Stomach smooth muscle (tissue), 2 donors: ENCODE measurements around the gene TPST2.

Experiments used
- H3K27ac ChIP-seq: one replicate; pipeline ENCODE4 v1.7.0; 2013; ENCODE audit warnings: mild to moderate bottlenecking, low read length, inconsistent platforms
- H3K27me3 ChIP-seq, 2 donors: one replicate each; pipeline ENCODE4 v1.7.0; 2013; ENCODE audit warnings: low read length in 2 of 2; ENCODE audit not compliant: insufficient read depth in 2 of 2, control insufficient read depth in 1 of 2
- H3K36me3 ChIP-seq, 2 donors: one replicate each; pipeline ENCODE4 v1.7.0; 2013; ENCODE audit warnings: low read length in 2 of 2; ENCODE audit not compliant: control insufficient read depth in 2 of 2, insufficient read depth in 2 of 2
- H3K4me1 ChIP-seq: one replicate; pipeline ENCODE4 v1.7.0; 2013; ENCODE audit warnings: low read length; ENCODE audit not compliant: control insufficient read depth, insufficient read depth
- H3K4me3 ChIP-seq, 2 donors: one replicate each; pipeline ENCODE4 v1.7.0; 2013; ENCODE audit warnings: low read length in 2 of 2
- H3K9ac ChIP-seq, 2 donors: one replicate each; pipeline ENCODE4 v1.7.0; 2013; ENCODE audit warnings: low read length in 2 of 2, mild to moderate bottlenecking in 1 of 2
- H3K9me3 ChIP-seq, 2 donors: one replicate each; pipeline ENCODE4 v1.7.0; 2013; ENCODE audit warnings: low read length in 2 of 2; ENCODE audit not compliant: control insufficient read depth in 2 of 2
- donor health status: healthy.
- donor health status: Pancreatic carcinoma.

Gene TPST2

GRCh38 chr22:26566994-26567393 lies 22.9 kb downstream of the TPST2 start:
- Histone ChIP-seq H3K27ac (no peak overlapping the region), H3K27me3 (no peaks in the 10 kb centered on the region), H3K9ac (no peak overlapping the region)

GRCh38 chr22:26565889-26566288 lies 24.0 kb downstream of the TPST2 start:
- Histone ChIP-seq H3K4me1 (no peaks in the 10 kb centered on the region), H3K27me3 (no peaks in the 10 kb centered on the region), H3K9me3 (no peaks in the 10 kb centered on the region), H3K36me3 (no peaks in the 10 kb centered on the region), H3K27ac (no peak overlapping the region), H3K4me3 (no peak overlapping the region), H3K9ac (no peak overlapping the region)

More at GRCh38 chr22:26566994-26567393, 22.9 kb downstream of the TPST2 start:
- Histone ChIP-seq H3K4me3 (no peak overlapping the region), H3K36me3 (no peaks in the 10 kb centered on the region), H3K9me3 (no peaks in the 10 kb centered on the region), H3K4me1 (no peaks in the 10 kb centered on the region)

- H3K4me1 ChIP-seq = no peaks in the 10 kb centered on the region
- no peak overlapping the region for H3K27ac ChIP-seq
Observed at GRCh38 chr22:26565181-26565580, 24.8 kb downstream of the TPST2 start.

GRCh38 chr22:26564672-26565071 lies 25.3 kb downstream of the TPST2 start:
- Histone ChIP-seq H3K27me3 (no peaks in the 10 kb centered on the region), H3K9me3 (no peaks in the 10 kb centered on the region), H3K9ac (no peak overlapping the region), H3K27ac (no peak overlapping the region), H3K4me3 (no peak overlapping the region), H3K36me3 (no peaks in the 10 kb centered on the region), H3K4me1 (no peaks in the 10 kb centered on the region)

More at GRCh38 chr22:26565181-26565580, 24.8 kb downstream of the TPST2 start:
- no peak overlapping the region for H3K4me3 ChIP-seq
- H3K9ac ChIP-seq = no peak overlapping the region
- no peaks in the 10 kb centered on the region for H3K36me3 ChIP-seq
- H3K27me3 ChIP-seq = no peaks in the 10 kb centered on the region
- no peaks in the 10 kb centered on the region for H3K9me3 ChIP-seq

GRCh38 chr22:26564181-26564580 lies 25.8 kb downstream of the TPST2 start:
- Histone ChIP-seq H3K4me1 (no peaks in the 10 kb centered on the region), H3K4me3 (no peak overlapping the region), H3K36me3 (no peaks in the 10 kb centered on the region), H3K27me3 (no peaks in the 10 kb centered on the region), H3K9me3 (no peaks in the 10 kb centered on the region), H3K9ac (no peak overlapping the region), H3K27ac (no peak overlapping the region)

GRCh38 chr22:26563022-26563421 lies 26.9 kb downstream of the TPST2 start:
- no peak overlapping the region for H3K9ac ChIP-seq
- no peaks in the 10 kb centered on the region for H3K36me3 ChIP-seq
- H3K27me3 ChIP-seq = no peaks in the 10 kb centered on the region
- no peaks in the 10 kb centered on the region for H3K9me3 ChIP-seq
- no peak overlapping the region for H3K27ac ChIP-seq
- no peak overlapping the region for H3K4me3 ChIP-seq
- no peaks in the 10 kb centered on the region for H3K4me1 ChIP-seq

- Histone ChIP-seq H3K4me1 (no peaks in the 10 kb centered on the region), H3K9ac (no peak overlapping the region), H3K9me3 (no peaks in the 10 kb centered on the region), H3K36me3 (no peaks in the 10 kb centered on the region), H3K27ac (no peak overlapping the region), H3K4me3 (no peak overlapping the region), H3K27me3 (no peaks in the 10 kb centered on the region)
Observed at GRCh38 chr22:26561756-26562417, 28.0 kb downstream of the TPST2 start.

- no peak overlapping the region for H3K4me3 ChIP-seq
- H3K36me3 ChIP-seq = no peaks in the 10 kb centered on the region
- H3K9me3 ChIP-seq = no peaks in the 10 kb centered on the region
- no peak overlapping the region for H3K9ac ChIP-seq
- H3K27ac ChIP-seq = no peak overlapping the region
- no peaks in the 10 kb centered on the region for H3K27me3 ChIP-seq
- H3K4me1 ChIP-seq = no peaks in the 10 kb centered on the region
Observed at GRCh38 chr22:26559961-26560575, 29.9 kb downstream of the TPST2 start.

- Histone ChIP-seq H3K4me3 (no peak overlapping the region), H3K9me3 (no peaks in the 10 kb centered on the region), H3K9ac (no peak overlapping the region), H3K4me1 (no peaks in the 10 kb centered on the region), H3K27me3 (no peaks in the 10 kb centered on the region), H3K36me3 (no peaks in the 10 kb centered on the region), H3K27ac (no peak overlapping the region)
Observed at GRCh38 chr22:26558248-26558895, 31.6 kb downstream of the TPST2 start.

GRCh38 chr22:26556904-26557303 lies 33.0 kb downstream of the TPST2 start:
- Histone ChIP-seq H3K27me3 (no peaks in the 10 kb centered on the region), H3K27ac (no peak overlapping the region), H3K9me3 (no peaks in the 10 kb centered on the region), H3K36me3 (no peaks in the 10 kb centered on the region), H3K9ac (no peak overlapping the region), H3K4me3 (no peak overlapping the region), H3K4me1 (no peaks in the 10 kb centered on the region)

- Histone ChIP-seq H3K9ac (no peak overlapping the region), H3K36me3 (no peaks in the 10 kb centered on the region), H3K27ac (no peak overlapping the region), H3K4me1 (no peaks in the 10 kb centered on the region), H3K27me3 (no peaks in the 10 kb centered on the region), H3K4me3 (no peak overlapping the region), H3K9me3 (no peaks in the 10 kb centered on the region)
Observed at GRCh38 chr22:26555478-26555877, 34.5 kb downstream of the TPST2 start.
